ENCODE data around the gene C17orf100.

Gene C17orf100

DNA sequence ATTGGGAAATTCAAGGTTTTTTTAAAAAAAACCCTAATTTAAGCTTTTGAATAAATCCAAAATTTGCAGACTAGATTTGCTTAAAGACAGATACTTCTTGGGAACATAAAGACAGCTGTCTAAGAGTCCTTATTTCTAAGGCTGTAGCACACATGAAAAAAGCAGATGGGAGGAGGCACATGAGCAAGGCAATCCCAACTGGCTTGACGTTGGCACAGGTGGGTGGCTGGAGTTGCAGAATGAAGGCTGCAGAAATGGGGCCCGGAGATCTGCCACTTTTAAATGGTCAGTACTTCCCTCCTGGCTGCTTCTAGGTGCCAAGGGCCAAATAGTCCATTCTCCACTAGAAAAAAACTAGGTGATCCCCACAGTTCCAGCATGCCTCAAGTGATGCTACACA is 15.5 kb upstream of the C17orf100 start:
- no peak for DNase-seq (ENCODE audit: low spot score)
- in situ Hi-C loops (cut with MboI; ENCODE audit: low pct_unique_long_range_greater_than_20kb, low sequenced_read_pairs, unreplicated experiment) = no loop called here
- TF ChIP-seq, protein P1, sequence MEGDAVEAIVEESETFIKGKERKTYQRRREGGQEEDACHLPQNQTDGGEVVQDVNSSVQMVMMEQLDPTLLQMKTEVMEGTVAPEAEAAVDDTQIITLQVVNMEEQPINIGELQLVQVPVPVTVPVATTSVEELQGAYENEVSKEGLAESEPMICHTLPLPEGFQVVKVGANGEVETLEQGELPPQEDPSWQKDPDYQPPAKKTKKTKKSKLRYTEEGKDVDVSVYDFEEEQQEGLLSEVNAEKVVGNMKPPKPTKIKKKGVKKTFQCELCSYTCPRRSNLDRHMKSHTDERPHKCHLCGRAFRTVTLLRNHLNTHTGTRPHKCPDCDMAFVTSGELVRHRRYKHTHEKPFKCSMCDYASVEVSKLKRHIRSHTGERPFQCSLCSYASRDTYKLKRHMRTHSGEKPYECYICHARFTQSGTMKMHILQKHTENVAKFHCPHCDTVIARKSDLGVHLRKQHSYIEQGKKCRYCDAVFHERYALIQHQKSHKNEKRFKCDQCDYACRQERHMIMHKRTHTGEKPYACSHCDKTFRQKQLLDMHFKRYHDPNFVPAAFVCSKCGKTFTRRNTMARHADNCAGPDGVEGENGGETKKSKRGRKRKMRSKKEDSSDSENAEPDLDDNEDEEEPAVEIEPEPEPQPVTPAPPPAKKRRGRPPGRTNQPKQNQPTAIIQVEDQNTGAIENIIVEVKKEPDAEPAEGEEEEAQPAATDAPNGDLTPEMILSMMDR (IDR thresholded peaks at IDR 0.05; ENCODE audit: extremely low read depth, insufficient read depth, missing control alignments) = no peak

DNA sequence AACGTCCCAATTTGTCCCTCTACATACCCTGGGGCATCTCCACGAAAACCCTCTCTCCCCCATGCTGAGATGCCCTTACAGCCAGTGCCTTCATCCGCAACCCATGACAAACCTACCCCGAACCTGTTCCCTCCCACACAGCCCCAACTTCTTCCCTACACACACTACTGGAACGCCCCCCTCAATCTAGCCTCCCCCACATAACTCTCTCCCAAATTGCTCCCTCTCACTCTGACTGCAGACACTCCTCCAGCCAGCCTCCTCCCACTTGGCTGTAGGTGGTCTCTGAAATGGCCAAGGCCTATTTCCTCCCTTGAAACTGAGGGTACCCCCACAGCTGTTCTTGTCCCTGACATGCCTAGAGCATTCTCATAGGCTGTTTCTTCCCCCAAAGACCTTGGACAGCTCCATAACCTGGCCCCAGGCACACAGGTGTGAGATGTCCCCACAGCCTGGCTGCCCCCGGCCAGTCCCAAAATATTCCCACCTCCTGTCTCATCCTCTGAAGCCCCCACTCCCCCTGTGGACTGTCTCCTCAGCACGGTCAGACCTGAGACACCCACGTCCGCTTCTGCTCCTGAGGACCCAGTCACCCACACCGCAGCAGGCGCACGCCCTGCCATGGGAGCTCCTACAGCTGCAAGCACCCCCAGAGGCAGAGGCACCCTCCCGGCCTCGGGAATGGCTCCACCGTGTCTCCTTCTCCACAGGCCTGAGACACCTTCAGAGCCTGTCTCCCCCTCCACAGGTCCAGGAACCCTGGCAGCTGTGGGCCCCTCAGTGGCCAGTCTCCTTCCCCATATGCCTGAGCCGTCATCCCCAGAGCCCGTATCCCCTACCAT is 14.7 kb upstream of the C17orf100 start:
- TF ChIP-seq, protein P1 (IDR thresholded peaks at IDR 0.05; ENCODE audit: extremely low read depth, insufficient read depth, missing control alignments) = no peak
- DNase-seq (ENCODE audit: low spot score) = no peak
- in situ Hi-C loops (cut with MboI; ENCODE audit: low pct_unique_long_range_greater_than_20kb, low sequenced_read_pairs, unreplicated experiment) = no loop called here

DNA sequence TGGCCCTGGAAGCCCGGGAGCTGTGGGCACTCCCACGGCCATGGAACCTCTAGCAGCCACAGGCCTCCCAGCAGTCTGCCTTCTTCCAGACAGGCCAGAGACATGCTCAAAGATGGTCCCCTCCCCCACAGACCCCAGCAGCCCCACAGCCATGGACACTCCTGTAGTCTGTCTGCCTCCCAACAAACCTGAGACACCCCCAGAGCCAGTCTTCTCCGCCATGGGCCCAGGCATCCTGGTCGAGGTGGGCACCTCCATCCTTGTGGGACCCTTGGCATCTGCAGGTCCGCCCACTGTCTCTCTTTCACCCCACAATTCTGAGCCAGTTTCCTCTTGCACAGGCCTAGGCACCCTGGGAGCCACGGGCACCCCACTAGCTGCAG is 14.1 kb upstream of the C17orf100 start:
- TF ChIP-seq, protein P1 (IDR thresholded peaks at IDR 0.05; ENCODE audit: extremely low read depth, insufficient read depth, missing control alignments) = no peak
- no peak for DNase-seq (ENCODE audit: low spot score)
- in situ Hi-C loops (cut with MboI; ENCODE audit: low pct_unique_long_range_greater_than_20kb, low sequenced_read_pairs, unreplicated experiment) = no loop called here

DNA sequence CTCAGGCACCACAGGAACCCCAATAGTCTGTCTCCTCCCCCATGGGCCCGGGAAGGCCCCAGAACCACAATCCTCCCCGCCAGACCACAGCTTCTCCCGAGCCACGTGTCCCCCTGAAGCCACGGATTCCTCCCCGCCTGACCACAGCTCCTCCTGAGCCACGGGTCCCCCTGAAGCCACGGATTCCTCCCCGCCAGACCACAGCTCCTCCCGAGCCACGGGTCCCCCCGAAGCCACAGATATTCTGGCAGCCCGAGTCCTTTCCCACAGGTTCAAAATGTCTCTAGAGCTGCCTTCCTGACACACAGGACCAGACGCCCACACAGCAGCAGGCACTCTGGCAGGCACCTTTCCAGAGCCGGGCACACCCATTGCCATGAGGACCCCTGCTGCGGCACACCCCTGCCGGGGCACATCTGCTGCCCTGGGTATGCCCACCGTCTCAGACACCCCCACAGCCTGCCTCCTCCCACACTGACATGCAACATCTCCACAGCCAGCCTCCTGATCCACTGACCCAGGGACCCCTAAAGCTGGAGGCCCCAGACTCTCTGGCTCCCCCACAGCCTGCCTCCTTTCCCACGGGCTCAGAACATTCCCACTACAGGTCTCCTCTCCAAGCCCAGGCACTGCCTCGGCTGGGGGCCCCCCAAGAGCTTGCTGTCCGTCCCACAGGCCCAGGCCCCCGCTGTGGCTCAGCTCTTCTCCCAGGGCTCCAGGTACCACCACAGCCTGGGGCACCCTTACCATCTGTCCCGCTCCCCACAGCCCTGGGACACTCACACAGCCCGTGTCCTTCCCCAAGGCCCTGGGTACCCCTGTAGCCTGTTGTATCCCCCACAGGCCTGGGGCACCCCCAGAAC is 13.3 kb upstream of the C17orf100 start:
- TF ChIP-seq, protein P1 (IDR thresholded peaks at IDR 0.05; ENCODE audit: extremely low read depth, insufficient read depth, missing control alignments) = no peak
- no peak for DNase-seq (ENCODE audit: low spot score)
- in situ Hi-C loops (cut with MboI; ENCODE audit: low pct_unique_long_range_greater_than_20kb, low sequenced_read_pairs, unreplicated experiment) = no loop called here

DNA sequence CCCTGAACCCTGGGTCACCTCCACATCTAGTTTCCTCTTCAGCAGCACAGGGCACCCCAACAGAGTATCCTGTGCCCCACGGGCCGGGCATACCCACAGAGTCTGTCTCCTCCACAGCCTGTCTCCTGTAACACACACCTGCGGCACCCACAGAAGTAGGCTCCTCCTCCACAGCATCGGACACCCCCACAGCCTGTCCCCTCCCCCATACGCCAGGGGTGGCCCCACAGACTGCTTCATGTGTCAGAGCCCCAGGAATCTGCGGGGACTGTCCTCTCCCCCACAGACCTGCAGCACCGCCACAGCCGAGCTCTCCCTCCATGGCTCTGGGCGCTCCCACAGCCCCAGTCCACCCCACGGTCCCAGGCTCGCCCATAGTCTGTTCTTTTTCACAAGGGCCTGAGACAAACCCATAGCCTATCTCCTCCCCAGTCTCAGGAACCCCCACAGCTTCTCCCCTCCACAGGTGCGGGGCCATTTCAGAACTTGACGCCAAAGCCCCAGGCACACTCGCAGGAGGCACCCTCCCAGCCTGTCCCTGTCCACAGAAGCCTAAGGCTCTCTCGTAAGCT is 12.5 kb upstream of the C17orf100 start:
- in situ Hi-C loops (cut with MboI; ENCODE audit: low pct_unique_long_range_greater_than_20kb, low sequenced_read_pairs, unreplicated experiment) = no loop called here
- DNase-seq (ENCODE audit: low spot score) = no peak
- TF ChIP-seq, protein P1 (IDR thresholded peaks at IDR 0.05; ENCODE audit: extremely low read depth, insufficient read depth, missing control alignments) = no peak

Data from GM13977 (cell line).